Endothelial cell of umbilical vein (primary cell): ENCODE data around the gene CTXND1. TPM values are rescaled to one million over a fixed set of nuclear protein-coding genes. Genes with fewer than 3 reads are reported as not detected.

Experiments used
- BruUV-seq: library from RNA; stranded (reverse); fragments of 400-500 nt; replicated peaks from 2 replicates; lab custom pipeline; 2021; lab: Mats Ljungman, UMichigan
- CTCF ChIA-PET: fragments of 300-600, 350-600 bp; sonication (Branson Sonifier 250); formaldehyde crosslinking; loops from one replicate; lab custom pipeline; 2021; ENCODE audit warnings: antibody characterized with exemption, inconsistent platforms; lab: Charles Lee
- POLR2A ChIA-PET: fragments of 300-600, 350-600 bp; sonication (Branson Sonifier 250); formaldehyde crosslinking; loops from one replicate; lab custom pipeline; 2021; ENCODE audit warnings: antibody characterized with exemption, inconsistent platforms; lab: Charles Lee
- DNase-seq: peaks from one replicate; pipeline ENCODE4 v3.0.0-alpha.2; 2011; ENCODE audit warnings: low read depth, low spot score
- FAIRE-seq: peaks from 2 replicates; lab custom pipeline; 2011; peaks lifted over from hg19 to GRCh38; lab: Jason Lieb, UNC
- H2AFZ ChIP-seq: 2 replicates; pipeline ENCODE4 v1.6.0; 2012; ENCODE audit warnings: low read depth, low read length, control low read depth, inconsistent platforms
- H3K27ac ChIP-seq: 2 replicates; pipeline ENCODE4 v1.5.1; 2011; ENCODE audit warnings: low read depth, mild to moderate bottlenecking, control low read depth, low read length, moderate library complexity; ENCODE audit not compliant: insufficient read depth
- H3K27me3 ChIP-seq, 2 experiments: 2 replicates each; pipeline versions ENCODE4 v1.6.0 to v1.6.1; 2011; ENCODE audit warnings: low read length in 2 of 2, mixed read lengths in 1 of 2; ENCODE audit not compliant: control insufficient read depth in 2 of 2, insufficient read depth in 2 of 2
- H3K36me3 ChIP-seq, 2 experiments: 2 replicates in 1 of 2; 3 replicates in 1 of 2; pipeline ENCODE4 v1.5.1; 2011; ENCODE audit warnings: low read length in 2 of 2, mild to moderate bottlenecking in 1 of 2, moderate library complexity in 1 of 2; ENCODE audit not compliant: control insufficient read depth in 2 of 2, insufficient read depth in 2 of 2; ENCODE audit errors: extremely low read depth in 1 of 2
- H3K4me1 ChIP-seq: 3 replicates; pipeline ENCODE4 v1.5.1; 2011; ENCODE audit warnings: mild to moderate bottlenecking, low read length; ENCODE audit not compliant: control insufficient read depth, insufficient read depth; ENCODE audit errors: extremely low read depth
- H3K4me2 ChIP-seq: 2 replicates; pipeline ENCODE4 v1.6.1; 2011; ENCODE audit warnings: low read length, control low read depth, mixed read lengths; ENCODE audit not compliant: insufficient read depth
- H3K4me3 ChIP-seq, 3 experiments: fragments of 200-600 bp in 1 of 3; sonication (generic), shearing (Covaris generic) in 1 of 3; replicated peaks in 1 of 3; 2 replicates each; pipeline ENCODE4 v1.5.1; 2011 to 2016; ENCODE audit warnings: control low read depth in 3 of 3, low read length in 3 of 3, mild to moderate bottlenecking in 2 of 3, inconsistent platforms in 1 of 3, low read depth in 1 of 3, moderate library complexity in 1 of 3; ENCODE audit not compliant: insufficient read depth in 1 of 3
- H3K79me2 ChIP-seq: 2 replicates; pipeline ENCODE4 v1.6.0; 2012; ENCODE audit warnings: low read length, inconsistent platforms; ENCODE audit not compliant: control insufficient read depth, insufficient read depth
- H3K9ac ChIP-seq: replicated peaks from 2 replicates; pipeline ENCODE3; 2011; ENCODE audit warnings: low read length, control low read depth; ENCODE audit not compliant: insufficient read depth; ENCODE audit errors: extremely low read depth
- H3K9me1 ChIP-seq: replicated peaks from 3 replicates; pipeline ENCODE4 v1.6.0; 2011; ENCODE audit warnings: mild to moderate bottlenecking, low read length; ENCODE audit not compliant: control insufficient read depth, insufficient read depth; ENCODE audit errors: extremely low read depth
- H3K9me3 ChIP-seq: replicated peaks from 2 replicates; pipeline ENCODE4 v1.5.1; 2012; ENCODE audit warnings: low read length, inconsistent platforms; ENCODE audit not compliant: control insufficient read depth, insufficient read depth
- H4K20me1 ChIP-seq: replicated peaks from 2 replicates; pipeline ENCODE3; 2011; ENCODE audit warnings: mild to moderate bottlenecking, low read length; ENCODE audit not compliant: control insufficient read depth, insufficient read depth; ENCODE audit errors: extremely low read depth
- CTCF ChIP-seq, 2 donors: IDR thresholded peaks; 1 replicate in 1 of 2; 2 replicates in 1 of 2; pipeline ENCODE4 v1.5.1; 2011; ENCODE audit warnings: low read length in 2 of 2, mild to moderate bottlenecking in 2 of 2, moderate library complexity in 2 of 2, control low read depth in 1 of 2, inconsistent platforms in 1 of 2, low read depth in 1 of 2; ENCODE audit not compliant: insufficient read depth in 1 of 2; ENCODE audit errors: extremely low read depth in 1 of 2
- EZH2 ChIP-seq: IDR thresholded peaks from 2 replicates; pipeline ENCODE4 v1.6.1; 2012; ENCODE audit warnings: borderline replicate concordance, low read depth, mild to moderate bottlenecking, moderate library complexity, low read length, inconsistent platforms; ENCODE audit not compliant: severe bottlenecking
- FOS ChIP-seq: IDR thresholded peaks from 2 replicates; pipeline ENCODE4 v1.6.1; 2011; ENCODE audit warnings: mild to moderate bottlenecking, low read length, moderate library complexity, borderline replicate concordance; ENCODE audit not compliant: insufficient read depth
- GATA2 ChIP-seq: IDR thresholded peaks from 2 replicates; pipeline ENCODE4 v1.7.0; 2011; ENCODE audit warnings: low read depth, mild to moderate bottlenecking, moderate library complexity, mixed read lengths, low read length; ENCODE audit not compliant: insufficient read length, insufficient read depth
- JUN ChIP-seq: IDR thresholded peaks from 2 replicates; pipeline ENCODE4 v1.6.1; 2011; ENCODE audit warnings: borderline replicate concordance, low read depth; ENCODE audit not compliant: insufficient read length, insufficient read depth
- MAX ChIP-seq: IDR thresholded peaks from 2 replicates; pipeline ENCODE4 v1.6.1; 2011; ENCODE audit not compliant: insufficient read depth, insufficient read length
- MYC ChIP-seq: IDR thresholded peaks from one replicate; pipeline ENCODE4 v1.6.1; 2011; ENCODE audit warnings: mild to moderate bottlenecking, low read depth, low read length
- POLR2A ChIP-seq: IDR thresholded peaks from 2 replicates; pipeline ENCODE4 v1.6.1; 2012; ENCODE audit warnings: low read depth, mild to moderate bottlenecking, control low read depth, low read length
- POLR2AphosphoS5 ChIP-seq: IDR thresholded peaks from 2 replicates; pipeline ENCODE4 v1.6.1; 2012; ENCODE audit warnings: low read depth, mild to moderate bottlenecking, control low read depth, low read length, moderate library complexity; ENCODE audit not compliant: insufficient read depth
- dilution Hi-C: fragments of 300-500 bp; cut with MboI; formaldehyde crosslinking; loops from one replicate; pipeline ENCODE4 v1.15.0; 2019; ENCODE audit warnings: low sequenced_read_pairs; ENCODE audit not compliant: extremely low pct_ligation_motif_present
- intact Hi-C: fragments of 100-400 bp; cut with micrococcal nuclease; formaldehyde crosslinking; loops from one replicate; pipeline ENCODE4 v1.10.0; 2022
- polyA plus RNA-seq, 4 experiments: library from polyadenylated mRNA; depleted of rRNA in 3 of 4; stranded (reverse) in 3 of 4; unstranded in 1 of 4; fragments of >200 nt; gene quantifications; 2 replicates each; pipeline versions ENCODE4 v1.2.1 to v1.2.3, GENCODE V29; 2011 to 2012; ENCODE audit warnings: missing spikeins in 1 of 4
- total RNA-seq: library from RNA; stranded (reverse); gene quantifications from 2 replicates; pipeline ENCODE4 v1.2.3, GENCODE V29; 2021

Gene CTXND1
- total and polyA plus RNA-seq, 2 donors (not counting 3 experiments of a cell fraction or from before 2014, with no cell fraction given), result not detected

GRCh38 chr15:80247320-80247719 is 4.7 kb downstream of the CTXND1 start:
- no peak overlapping the region for H3K4me3 ChIP-seq
- no TSS peak for BruUV-seq
- no peak overlapping the region for H3K9ac ChIP-seq
- POLR2A ChIA-PET, result no interaction called here
- H3K36me3 ChIP-seq, result no peaks in the 10 kb centered on the region
- dilution Hi-C loops, result no loop called here
- H3K27ac ChIP-seq, result no peak overlapping the region
- CTCF ChIA-PET, result no interaction called here
- no peak for FAIRE-seq
- intact Hi-C loops, result no loop called here
- no peak for DNase-seq
- H3K27me3 ChIP-seq, result peaks cover 28 to 32% of the 10 kb centered on the region in 2 experiments
- H3K9me3 ChIP-seq, result no peaks in the 10 kb centered on the region
- no peak for TF ChIP-seq MAX
- TF ChIP-seq POLR2A, result no peak
- no peak for TF ChIP-seq CTCF (IDR thresholded peaks at IDR 0.05; ENCODE audit: extremely low read depth in 1 of 2, insufficient read depth in 1 of 2, low read depth in 1 of 2, low read length in 2 of 2)
- TF ChIP-seq POLR2AphosphoS5, result no peak
- no peak for TF ChIP-seq MYC
- TF ChIP-seq GATA2, result no peak
- no peak for TF ChIP-seq FOS
- no peak for TF ChIP-seq EZH2
- TF ChIP-seq JUN, result no peak
- H3K4me1 ChIP-seq, result no peaks in the 10 kb centered on the region
- no peak overlapping the region for H3K4me2 ChIP-seq
- no peaks in the 10 kb centered on the region for H4K20me1 ChIP-seq
- H3K9me1 ChIP-seq, result no peaks in the 10 kb centered on the region
- H2AFZ ChIP-seq, result no peak overlapping the region
- H3K79me2 ChIP-seq, result no peaks in the 10 kb centered on the region
